Mesendoderm (in vitro differentiated cells): ENCODE data around the gene APOC4.
"Not testable (repeated sequence)": the region's sequence is repeated elsewhere in the genome, so short reads cannot be mapped to it uniquely, and the experiment has no call there.

Experiments used
- DNase-seq: peaks from one replicate; pipeline ENCODE4 v3.0.0; 2013
- H2AK5ac ChIP-seq: 2 replicates; pipeline ENCODE4 v1.6.1; 2013; ENCODE audit warnings: low read length, inconsistent platforms
- H2BK120ac ChIP-seq: 2 replicates; pipeline ENCODE4 v1.6.1; 2013; ENCODE audit warnings: low read depth, mild to moderate bottlenecking, low read length, moderate library complexity, mixed read lengths
- H2BK15ac ChIP-seq: replicated peaks from 2 replicates; pipeline ENCODE4 v1.6.1; 2013; ENCODE audit warnings: low read depth, mild to moderate bottlenecking, moderate library complexity
- H2BK5ac ChIP-seq: 2 replicates; pipeline ENCODE4 v1.6.1; 2013; ENCODE audit warnings: low read length, inconsistent platforms
- H3K18ac ChIP-seq: 2 replicates; pipeline ENCODE4 v1.6.1; 2013; ENCODE audit warnings: mild to moderate bottlenecking, low read length, mixed read lengths
- H3K23ac ChIP-seq: one replicate; pipeline ENCODE4 v1.6.1; 2013; ENCODE audit warnings: low read length
- H3K27ac ChIP-seq: 2 replicates; pipeline ENCODE4 v1.5.1; 2013; ENCODE audit warnings: low read depth, mild to moderate bottlenecking, inconsistent platforms, low read length, moderate library complexity
- H3K27me3 ChIP-seq: 2 replicates; pipeline ENCODE4 v1.6.1; 2013; ENCODE audit warnings: low read length, control low read depth, mild to moderate bottlenecking, inconsistent platforms; ENCODE audit not compliant: insufficient read depth, poor library complexity
- H3K36me3 ChIP-seq: 2 replicates; pipeline ENCODE4 v1.6.1; 2013; ENCODE audit warnings: low read length, inconsistent platforms; ENCODE audit not compliant: control insufficient read depth, insufficient read depth
- H3K4ac ChIP-seq: one replicate; pipeline ENCODE4 v1.6.1; 2013; ENCODE audit warnings: low read depth, mild to moderate bottlenecking, low read length, moderate library complexity
- H3K4me1 ChIP-seq: 2 replicates; pipeline ENCODE4 v1.6.1; 2013; ENCODE audit warnings: low read depth, low read length, inconsistent platforms; ENCODE audit not compliant: control insufficient read depth
- H3K4me2 ChIP-seq: 2 replicates; pipeline ENCODE4 v1.6.1; 2013; ENCODE audit warnings: low read length
- H3K4me3 ChIP-seq: 2 replicates; pipeline ENCODE4 v1.5.1; 2013; ENCODE audit warnings: mild to moderate bottlenecking, low read length
- H3K56ac ChIP-seq: one replicate; pipeline ENCODE4 v1.6.1; 2013; ENCODE audit warnings: low read length
- H3K79me1 ChIP-seq: 2 replicates; pipeline ENCODE4 v1.6.1; 2013; ENCODE audit warnings: low read length, inconsistent platforms
- H3K79me2 ChIP-seq: 2 replicates; pipeline ENCODE4 v1.6.1; 2013; ENCODE audit warnings: mild to moderate bottlenecking, low read length; ENCODE audit not compliant: control insufficient read depth, insufficient read depth
- H3K9ac ChIP-seq: 2 replicates; pipeline ENCODE4 v1.6.1; 2013; ENCODE audit warnings: low read length, inconsistent platforms
- H4K5ac ChIP-seq: one replicate; pipeline ENCODE4 v1.6.1; 2013; ENCODE audit warnings: low read length
- H4K8ac ChIP-seq: one replicate; pipeline ENCODE4 v1.6.1; 2013; ENCODE audit warnings: low read depth, mild to moderate bottlenecking, control low read depth, low read length, moderate library complexity
- WGBS: extraction: QIAGEN DNeasy Blood & Tissue Kit; methylation state at CpG from one replicate; pipeline ENCODE4 v1.1.7; 2013; ENCODE audit warnings: low lambda C conversion rate, missing lambda C conversion rate; ENCODE audit not compliant: insufficient coverage; ENCODE audit errors: extremely low coverage; 5-methylcytosine and 5-hydroxymethylcytosine counted together

APOC4 gene

GRCh38 chr19:44911896-44912295 is 30.1 kb upstream of the APOC4 start:
- H3K4me3 ChIP-seq, H2BK5ac ChIP-seq, H3K56ac ChIP-seq, H2BK15ac ChIP-seq, H2BK120ac ChIP-seq, H3K18ac ChIP-seq, H3K23ac ChIP-seq, DNase-seq, H3K79me2 ChIP-seq, H3K79me1 ChIP-seq, H3K4ac ChIP-seq, H3K27ac ChIP-seq, H3K27me3 ChIP-seq, H2AK5ac ChIP-seq, H3K9ac ChIP-seq, H4K8ac ChIP-seq, H3K4me2 ChIP-seq, H3K4me1 ChIP-seq, H3K36me3 ChIP-seq, H4K5ac ChIP-seq: not testable (repeated sequence)
- no CpG with 5 or more reads among the region's 6 CpGs for WGBS

GRCh38 chr19:44912854-44913253 is 29.2 kb upstream of the APOC4 start:
- H3K79me1 ChIP-seq = no peaks in the 10 kb centered on the region
- no peak overlapping the region for H2BK15ac ChIP-seq
- H2AK5ac ChIP-seq = peak overlapping the region; percentile 99
- no peak overlapping the region for H4K8ac ChIP-seq
- H3K4ac ChIP-seq = peak overlapping the region; percentile 1
- H3K36me3 ChIP-seq = peaks cover 2% of the 10 kb centered on the region
- H3K4me1 ChIP-seq = peaks cover 7% of the 10 kb centered on the region
- H3K56ac ChIP-seq = peak overlapping the region; percentile 62
- no peaks in the 10 kb centered on the region for H3K79me2 ChIP-seq
- no peaks in the 10 kb centered on the region for H3K27me3 ChIP-seq
- WGBS = no CpG with 5 or more reads among the region's 6 CpGs
- no peak overlapping the region for H3K23ac ChIP-seq
- H3K4me3 ChIP-seq = no peak overlapping the region
- H2BK5ac ChIP-seq = no peak overlapping the region
- DNase-seq = no peak
- no peak overlapping the region for H4K5ac ChIP-seq
- H3K9ac ChIP-seq = no peak overlapping the region
- H3K18ac ChIP-seq = no peak overlapping the region
- no peak overlapping the region for H3K27ac ChIP-seq
- H2BK120ac ChIP-seq = no peak overlapping the region
- no peak overlapping the region for H3K4me2 ChIP-seq

- not testable (repeated sequence) for H3K79me1 ChIP-seq, H2BK15ac ChIP-seq, H2BK120ac ChIP-seq, H3K4me3 ChIP-seq, DNase-seq, H3K36me3 ChIP-seq, H3K79me2 ChIP-seq, H3K23ac ChIP-seq, H3K27me3 ChIP-seq, H2BK5ac ChIP-seq, H2AK5ac ChIP-seq, H3K4me1 ChIP-seq, H4K8ac ChIP-seq, H4K5ac ChIP-seq
- H3K4me2 ChIP-seq = peak overlapping the region; percentile 1
- H3K27ac ChIP-seq = peak overlapping the region; percentile 79
- no CpG with 5 or more reads among the region's 23 CpGs for WGBS
- peak overlapping the region; percentile 89 for H3K56ac ChIP-seq
- H3K9ac ChIP-seq = peak overlapping the region; percentile 67
- H3K4ac ChIP-seq = peak overlapping the region; percentile 5
- H3K18ac ChIP-seq = peak overlapping the region; percentile 19
Measured at GRCh38 chr19:44913512-44914432, 28.3 kb upstream of the APOC4 start.

- not testable (repeated sequence) for H3K36me3 ChIP-seq, H2BK120ac ChIP-seq, H2BK15ac ChIP-seq, H4K5ac ChIP-seq, H3K79me1 ChIP-seq, H4K8ac ChIP-seq, H3K27me3 ChIP-seq, H2AK5ac ChIP-seq, H3K79me2 ChIP-seq, H3K23ac ChIP-seq, H3K4me1 ChIP-seq
- Histone ChIP-seq H3K9ac (peak within 1 kb of the TSS; percentile 67), H3K56ac (peak within 1 kb of the TSS; percentile 89), H3K4me3 (peak within 1 kb of the TSS; percentile 34), H3K27ac (peak within 1 kb of the TSS; percentile 79), H2BK5ac (peak within 1 kb of the TSS; percentile 28), H3K4me2 (peak within 1 kb of the TSS; percentile 66), H3K4ac (peak within 1 kb of the TSS; percentile 41), H3K18ac (peak within 1 kb of the TSS; percentile 25)
- no CpG with 5 or more reads among the region's 28 CpGs for WGBS
- peak; percentile 97 for DNase-seq
Measured at GRCh38 chr19:44914433-44915206, 27.4 kb upstream of the APOC4 start, which contains the start of gene APOC1. Gene APOC1, plus strand, starts transcription at chr19:44914608. Its CDS starts 284 bp downstream, at chr19:44914892.

- no peak overlapping the region for H2AK5ac ChIP-seq
- H2BK15ac ChIP-seq = no peak overlapping the region
- no peak overlapping the region for H3K27ac ChIP-seq
- no peak overlapping the region for H3K9ac ChIP-seq
- peaks cover 2% of the 10 kb centered on the region for H3K4me1 ChIP-seq
- no peak overlapping the region for H2BK5ac ChIP-seq
- no peak overlapping the region for H3K56ac ChIP-seq
- H3K27me3 ChIP-seq = no peaks in the 10 kb centered on the region
- H3K18ac ChIP-seq = no peak overlapping the region
- H3K4ac ChIP-seq = no peak overlapping the region
- H3K79me1 ChIP-seq = no peaks in the 10 kb centered on the region
- no peaks in the 10 kb centered on the region for H3K36me3 ChIP-seq
- WGBS = no CpG with 5 or more reads among the region's 8 CpGs
- no peak overlapping the region for H3K4me2 ChIP-seq
- no peak overlapping the region for H4K5ac ChIP-seq
- H4K8ac ChIP-seq = no peak overlapping the region
- no peak overlapping the region for H2BK120ac ChIP-seq
- no peak overlapping the region for H3K23ac ChIP-seq
- H3K79me2 ChIP-seq = no peaks in the 10 kb centered on the region
- H3K4me3 ChIP-seq = no peak overlapping the region
- no peak for DNase-seq
Measured at GRCh38 chr19:44924243-44924725, 17.8 kb upstream of the APOC4 start.
